HG03469 (cell line): Measurements from ENCODE around the gene PLXNC1.
A peak's percentile ranks its signal among the peaks of the same experiment; 100 is the strongest.

Experiments
- ATAC-seq: cut with Tn5 transposase; IDR thresholded peaks from one replicate; pipeline ENCODE4 v1.9.1; 2021; ENCODE audit warnings: mild to moderate bottlenecking, moderate library complexity, moderate number of reproducible peaks; ENCODE audit not compliant: unreplicated experiment

PLXNC1 gene

GRCh38 chr12:94202245-94203180 is 54.1 kb downstream of the PLXNC1 start:
- no peak for ATAC-seq

- no peak for ATAC-seq
These were observed 54.8 kb downstream of the PLXNC1 start for GRCh38 chr12:94203181-94203546.

- no peak for ATAC-seq
These were observed 55.4 kb downstream of the PLXNC1 start for GRCh38 chr12:94203796-94204195.

GRCh38 chr12:94204499-94205247 is 56.3 kb downstream of the PLXNC1 start:
- ATAC-seq = no peak

DNA sequence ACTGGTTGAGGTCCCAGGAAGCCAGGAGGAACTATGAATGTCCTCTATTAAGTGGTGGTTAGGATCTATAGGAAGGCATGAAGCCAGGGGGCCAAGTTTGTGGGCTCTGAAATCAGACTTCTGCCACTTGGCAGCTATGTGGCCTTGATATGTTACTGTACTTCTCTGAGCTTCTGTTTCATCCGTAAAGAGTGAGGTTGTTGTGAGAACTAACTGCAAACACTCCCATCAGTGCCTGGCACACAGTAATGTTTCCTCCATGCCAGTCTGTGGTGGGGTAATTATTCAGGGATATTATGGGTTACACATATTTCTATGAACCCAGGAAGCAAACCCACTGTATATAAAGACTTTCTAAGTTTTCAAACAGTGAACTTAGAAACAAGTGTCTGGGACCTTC is 57.4 kb downstream of the PLXNC1 start:
- ATAC-seq = no peak

DNA sequence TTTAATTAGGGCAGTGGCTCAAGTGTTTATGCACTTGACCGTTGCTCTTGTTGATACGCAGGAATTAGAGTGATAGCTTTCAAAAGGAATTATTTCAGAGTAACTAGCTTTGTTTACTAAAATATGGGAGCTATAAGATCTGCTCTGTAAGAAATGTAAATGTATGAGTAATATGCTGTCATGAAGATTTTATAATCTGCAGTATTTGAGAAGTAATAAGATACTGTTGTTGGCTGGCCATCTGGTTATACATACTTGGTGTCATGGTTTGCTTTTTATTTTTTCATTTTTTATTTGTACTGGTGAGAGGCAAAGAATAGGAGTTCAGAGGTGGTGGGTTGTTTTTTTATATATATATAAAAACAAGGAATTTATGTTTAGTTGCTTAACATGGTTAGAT is 58.5 kb downstream of the PLXNC1 start:
- ATAC-seq = no peak

GRCh38 chr12:94207467-94207848 is 59.1 kb downstream of the PLXNC1 start:
- ATAC-seq = no peak

DNA sequence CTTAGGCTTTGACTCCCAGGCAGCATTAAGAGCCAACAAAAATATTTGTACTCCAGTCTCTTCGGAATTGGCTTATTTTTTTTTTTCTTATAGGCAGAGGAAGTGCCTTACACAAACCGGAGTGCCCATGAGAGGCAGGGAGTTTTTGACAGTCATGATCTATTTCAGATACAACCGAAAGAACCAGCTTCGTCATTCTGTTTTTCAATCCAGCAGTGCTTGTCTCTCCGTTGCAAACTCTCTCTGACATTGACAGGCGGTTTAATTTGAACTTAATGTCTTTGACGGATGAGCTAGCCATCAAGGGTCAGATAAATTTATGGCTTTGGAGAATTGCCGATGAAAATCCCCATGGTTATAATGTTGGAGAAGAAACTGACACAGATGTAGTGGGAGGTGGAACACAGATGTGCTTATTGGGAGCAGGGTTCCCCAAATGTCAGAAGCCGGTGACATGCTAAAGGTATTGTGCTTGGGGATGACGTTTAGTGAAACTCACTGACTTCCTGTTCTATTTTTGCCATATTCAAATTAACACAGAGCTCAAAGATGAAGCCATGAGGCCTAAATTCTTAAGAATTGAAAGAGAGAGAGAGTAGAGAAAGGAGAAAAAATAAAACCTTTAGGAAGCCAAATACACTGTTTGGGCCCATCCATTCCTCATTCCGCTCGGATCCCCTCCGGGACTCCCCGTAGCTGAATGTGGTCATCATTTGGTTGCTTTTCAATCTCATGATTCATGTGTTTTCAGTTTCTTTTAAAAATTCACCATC is 59.7 kb downstream of the PLXNC1 start:
- ATAC-seq = peak; percentile 66

- peak; percentile 21 for ATAC-seq
These were observed 60.2 kb downstream of the PLXNC1 start for GRCh38 chr12:94208622-94208966.

GRCh38 chr12:94209240-94209639 is 60.9 kb downstream of the PLXNC1 start:
- no peak for ATAC-seq

- no peak for ATAC-seq
These were observed 62.6 kb downstream of the PLXNC1 start for GRCh38 chr12:94211021-94211420.

GRCh38 chr12:94218233-94218632 is 69.9 kb downstream of the PLXNC1 start:
- no peak for ATAC-seq

- no peak for ATAC-seq
These were observed 71.4 kb downstream of the PLXNC1 start for GRCh38 chr12:94219622-94220302.

DNA sequence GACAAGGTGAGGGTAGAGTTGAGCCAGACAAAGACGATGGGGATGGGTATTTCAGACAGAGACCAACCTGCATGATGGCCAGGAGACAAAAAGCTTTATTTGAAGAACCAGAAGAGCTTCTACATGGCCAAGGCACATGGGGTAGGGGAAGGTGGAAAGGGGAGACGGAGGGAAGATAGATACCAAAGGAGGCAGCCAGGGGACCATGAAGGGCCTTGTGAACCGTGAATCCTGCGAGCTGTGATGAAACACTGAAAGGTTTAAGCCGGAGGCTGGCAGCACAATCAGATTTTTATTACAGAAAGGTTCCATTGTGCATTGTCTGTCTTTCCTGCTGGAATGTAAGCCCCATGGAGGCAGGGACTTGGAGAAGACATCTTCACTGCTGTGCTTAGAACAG is 72.4 kb downstream of the PLXNC1 start:
- ATAC-seq = no peak

DNA sequence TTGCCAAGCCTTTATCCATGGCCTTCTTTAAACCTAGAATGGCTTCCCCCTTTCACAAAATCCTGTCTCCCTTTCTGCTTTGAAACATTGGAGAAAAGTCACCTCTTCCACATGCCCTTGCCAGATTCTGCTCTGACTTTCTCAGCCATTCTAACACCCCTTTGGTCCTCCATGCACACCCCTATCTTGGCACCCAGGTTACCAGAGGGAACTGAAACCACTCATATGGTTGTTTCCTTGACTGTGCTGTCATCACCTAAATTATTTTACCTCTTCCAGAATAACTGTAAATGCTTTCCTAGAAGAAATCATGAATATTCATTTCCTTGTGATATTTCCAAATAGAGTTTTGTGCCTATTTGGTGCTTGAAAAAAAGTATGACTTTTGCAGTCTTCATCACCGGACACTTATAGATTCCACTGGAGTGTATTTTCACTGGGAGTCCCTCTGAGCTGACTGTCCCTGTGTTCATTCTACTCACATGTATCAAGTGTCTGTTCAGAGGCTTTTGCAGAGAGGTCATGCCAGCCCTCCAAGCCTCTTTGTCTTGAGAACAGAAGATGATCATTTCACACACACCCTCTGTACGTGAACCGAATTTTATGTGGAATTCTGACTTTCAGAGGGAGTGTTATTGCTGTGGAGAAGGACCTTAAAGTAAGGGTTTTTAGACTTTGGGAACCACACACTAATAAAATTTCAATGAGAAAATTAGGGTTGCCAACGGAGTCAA is 74.1 kb downstream of the PLXNC1 start:
- no peak for ATAC-seq

DNA sequence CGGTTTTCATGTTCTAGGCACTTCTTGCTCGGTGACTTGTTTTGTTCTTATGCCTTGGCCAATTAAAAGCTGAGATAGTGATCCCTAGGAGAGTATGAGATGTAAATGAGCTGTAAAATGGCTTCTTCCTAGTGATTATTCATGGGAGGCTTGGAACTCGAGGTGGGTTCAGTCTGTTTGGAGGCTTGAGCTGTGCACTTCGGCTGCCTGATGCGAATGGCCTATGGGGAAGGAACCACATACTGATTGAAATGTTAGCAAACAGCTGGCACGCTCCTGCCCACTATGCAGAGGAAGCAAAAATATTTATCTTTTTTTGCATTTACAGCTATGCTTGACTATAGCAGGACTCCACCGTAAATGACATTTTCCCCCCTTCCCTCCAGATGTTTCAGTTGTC is 75.5 kb downstream of the PLXNC1 start:
- no peak for ATAC-seq

DNA sequence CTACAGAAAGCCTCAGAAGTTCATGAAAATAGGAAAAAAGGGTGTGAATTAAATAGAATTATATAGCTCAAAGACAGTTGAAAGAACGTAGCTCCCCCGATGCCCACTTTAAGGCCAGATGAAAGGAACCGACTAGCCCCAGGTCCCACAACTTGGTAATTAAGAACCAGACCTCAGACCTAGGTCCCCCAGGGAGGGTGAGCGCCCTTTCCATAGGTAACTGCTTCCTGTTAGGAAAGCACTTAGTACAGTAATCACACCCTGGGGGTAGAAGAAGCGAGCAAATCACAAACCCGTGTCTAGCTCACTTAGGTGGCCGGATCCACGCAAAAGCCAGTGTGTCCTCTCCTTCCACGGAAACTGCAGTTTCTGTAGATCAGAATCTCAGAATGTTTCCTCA is 77.1 kb downstream of the PLXNC1 start:
- no peak for ATAC-seq

DNA sequence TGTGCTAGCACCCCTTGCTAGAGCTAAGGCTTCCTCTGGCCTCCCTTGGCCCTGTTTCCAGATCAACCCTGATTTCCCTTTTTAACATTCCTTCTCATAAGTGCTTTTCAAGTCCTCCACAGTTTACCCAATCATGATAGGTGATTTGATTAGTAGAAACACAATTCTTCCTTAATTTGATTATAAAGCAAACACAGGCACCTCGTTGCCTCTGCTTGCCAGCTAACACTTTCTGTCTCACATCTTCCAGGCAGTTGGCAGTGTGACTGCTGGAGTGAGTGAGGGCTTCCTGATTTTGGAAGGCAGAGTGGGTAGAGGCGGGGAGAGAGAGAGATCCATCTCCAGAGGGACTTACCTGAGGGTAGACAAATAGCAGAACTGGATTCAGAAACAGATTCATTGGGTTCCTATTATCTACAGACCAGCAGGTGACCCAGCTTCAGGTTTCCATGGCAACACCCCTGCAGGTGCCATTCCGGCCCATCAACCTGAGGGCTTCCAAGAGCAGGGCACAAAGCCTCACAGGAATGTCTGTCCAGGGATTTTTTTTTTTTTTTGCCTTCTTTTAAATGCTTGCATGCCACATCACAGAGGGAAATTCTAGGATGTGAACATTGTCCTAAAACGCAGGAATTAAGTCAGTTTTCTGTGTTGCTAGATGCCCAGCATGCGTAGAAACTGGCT is 77.7 kb downstream of the PLXNC1 start:
- no peak for ATAC-seq

GRCh38 chr12:94227066-94227465 is 78.7 kb downstream of the PLXNC1 start:
- ATAC-seq = no peak

- ATAC-seq = no peak
These were observed 80.1 kb downstream of the PLXNC1 start for GRCh38 chr12:94228488-94228907.
